ENCODE data around the gene SORBS1. TPM values are rescaled to one million over a fixed set of nuclear protein-coding genes. Genes with fewer than 3 reads are reported as not detected.
A peak's percentile ranks its signal among the peaks of the same experiment; 100 is the strongest.

Gene SORBS1
- total and polyA plus RNA-seq, 9 of the 15 experiments (the other 6 are each of a cell fraction or from before 2014, with no cell fraction given): 2.0 to 13.3 (median 6.5) TPM

GRCh38 chr10:95290461-95291364 lies 270.5 kb downstream of the SORBS1 start, which contains the start of gene PDLIM1 (continued):
- TF ChIP-seq PHB (CRISPR knock-in tag; IDR thresholded peaks at IDR 0.05): no peak
- TF ChIP-seq NELFE (IDR thresholded peaks at IDR 0.05; ENCODE audit: insufficient read depth, insufficient read length): no peak
- TF ChIP-seq RNF2 (IDR thresholded peaks at IDR 0.05): no peak
- no peak for TF ChIP-seq STAT5B (CRISPR knock-in tag; IDR thresholded peaks at IDR 0.05)
- no peak for TF ChIP-seq ETV5 (CRISPR knock-in tag; IDR thresholded peaks at IDR 0.05; ENCODE audit: low read depth)
- TF ChIP-seq TRIM24 (IDR thresholded peaks at IDR 0.05): no peak
- peak; percentile 11; the same call in 1 of the 2 replicates for TF ChIP-seq MYC (IDR thresholded peaks at IDR 0.05; ENCODE audit: low read depth, low read length)
- no peak for TF ChIP-seq MYC (CRISPR knock-in tag; IDR thresholded peaks at IDR 0.05; ENCODE audit: borderline replicate concordance, low read depth)
- TF ChIP-seq MLLT1 (IDR thresholded peaks at IDR 0.05): 0 out of 4 replicates have a peak, but pooled peaks of 1 of the 2 experiments have one; percentile 15
- TF ChIP-seq TAF7 (tag; IDR thresholded peaks at IDR 0.05): peak; percentile 36; the same call in 1 of the 2 replicates
- peak; percentile 67 to 79 for TF ChIP-seq MAZ (CRISPR knock-in tag; conservative IDR thresholded peaks at IDR 0.05 in 1 of 2, IDR thresholded peaks at IDR 0.05 in 1 of 2)
- TF ChIP-seq FOSL1 (tag; conservative IDR thresholded peaks at IDR 0.05): 0 out of 2 replicates have a peak, but pooled peaks have one; percentile 13
- TF ChIP-seq TCFL5 (CRISPR knock-in tag; conservative IDR thresholded peaks at IDR 0.05): no peak
- TF ChIP-seq ZNF780A (CRISPR knock-in tag; IDR thresholded peaks at IDR 0.05): no peak
- no peak for TF ChIP-seq ARNT (IDR thresholded peaks at IDR 0.05)
- TF ChIP-seq ZNF23 (CRISPR knock-in tag; IDR thresholded peaks at IDR 0.05): no peak
- TF ChIP-seq ZNF639 (CRISPR knock-in tag; conservative IDR thresholded peaks at IDR 0.05 in 1 of 2, IDR thresholded peaks at IDR 0.05 in 1 of 2): peak in 1 of 2 experiments; percentile 69; a peak in 2 of 4 replicates
- TF ChIP-seq VEZF1 (CRISPR knock-in tag; IDR thresholded peaks at IDR 0.05): peak; percentile 93
